GM23338 (cell line): ENCODE measurements around the gene ABCF1. TPM values are rescaled to one million over a fixed set of nuclear protein-coding genes. Genes with fewer than 3 reads are reported as not detected.

Source experiments
- ATAC-seq: fragments of 200-7000 bp; cut with Tn5 transposase; 3 replicates; pipeline ENCODE4 v1.9.1; 2020
- DNase-seq: peaks from one replicate; pipeline ENCODE4 v3.0.0-alpha.2; 2015; ENCODE audit warnings: low spot score
- H2AFZ ChIP-seq: fragments of 200-600 bp; sonication (generic); 2 replicates; pipeline ENCODE4 v1.8.0; 2016; ENCODE audit warnings: antibody characterized with exemption, mild to moderate bottlenecking, moderate library complexity
- H3F3A ChIP-seq: fragments of 200-600 bp; sonication (generic); replicated peaks from 2 replicates; pipeline ENCODE4 v1.8.0; 2017; ENCODE audit warnings: antibody characterized with exemption, mixed run types, low read depth
- H3K27ac ChIP-seq: fragments of 200-600 bp; sonication (generic); 2 replicates; pipeline ENCODE4 v1.6.1; 2016; ENCODE audit warnings: low read depth
- H3K27me3 ChIP-seq: fragments of 200-600 bp; sonication (generic); 2 replicates; pipeline ENCODE4 v1.8.0; 2016; ENCODE audit warnings: mild to moderate bottlenecking, mixed run types, moderate library complexity; ENCODE audit not compliant: insufficient read depth
- H3K36me3 ChIP-seq: fragments of 200-600 bp; sonication (generic); 2 replicates; pipeline ENCODE4 v1.8.0; 2016; ENCODE audit warnings: mild to moderate bottlenecking; ENCODE audit not compliant: insufficient read depth
- H3K4me1 ChIP-seq: fragments of 200-600 bp; sonication (generic); 2 replicates; pipeline ENCODE4 v1.8.0; 2016; ENCODE audit warnings: mild to moderate bottlenecking, moderate library complexity; ENCODE audit not compliant: insufficient read depth
- H3K4me2 ChIP-seq: fragments of 200-600 bp; sonication (generic); 2 replicates; pipeline ENCODE4 v1.7.1; 2017; ENCODE audit warnings: mixed run types
- H3K4me3 ChIP-seq: fragments of 200-600 bp; sonication (generic); 2 replicates; pipeline ENCODE4 v1.6.1; 2016; ENCODE audit warnings: mixed run types
- H3K79me2 ChIP-seq: fragments of 200-600 bp; sonication (generic); replicated peaks from 2 replicates; pipeline ENCODE4 v1.8.0; 2017; ENCODE audit warnings: mild to moderate bottlenecking; ENCODE audit not compliant: insufficient read depth
- H3K9me2 ChIP-seq: fragments of 200-600 bp; sonication (generic); 2 replicates; pipeline ENCODE4 v1.8.0; 2017; ENCODE audit not compliant: insufficient read depth
- H4K20me1 ChIP-seq: fragments of 200-600 bp; sonication (generic); replicated peaks from 2 replicates; pipeline ENCODE4 v1.8.0; 2017; ENCODE audit warnings: mild to moderate bottlenecking; ENCODE audit not compliant: insufficient read depth
- H3K27ac Mint-ChIP-seq: 2 replicates; pipeline ENCODE4 v1.8.0; 2020; ENCODE audit warnings: inconsistent platforms, mild to moderate bottlenecking, moderate library complexity, mixed read lengths
- H3K27me3 Mint-ChIP-seq: 3 replicates; pipeline ENCODE4 v1.8.0; 2022; ENCODE audit warnings: low read depth, mild to moderate bottlenecking, moderate library complexity, mixed read lengths, inconsistent platforms; ENCODE audit not compliant: insufficient read depth, poor library complexity
- H3K36me3 Mint-ChIP-seq: 3 replicates; pipeline ENCODE4 v1.8.0; 2021; ENCODE audit warnings: low read depth, mild to moderate bottlenecking, inconsistent platforms, moderate library complexity, mixed read lengths
- H3K4me1 Mint-ChIP-seq: 3 replicates; pipeline ENCODE4 v1.8.0; 2020; ENCODE audit warnings: mild to moderate bottlenecking, inconsistent platforms, mixed read lengths
- H3K4me3 Mint-ChIP-seq: 3 replicates; pipeline ENCODE4 v1.8.0; 2021; ENCODE audit warnings: moderate library complexity, mild to moderate bottlenecking, inconsistent platforms, mixed read lengths
- H3K9me3 Mint-ChIP-seq: 3 replicates; pipeline ENCODE4 v1.8.0; 2020; ENCODE audit warnings: moderate library complexity, mild to moderate bottlenecking, inconsistent platforms, mixed read lengths
- CREB1 ChIP-seq: fragments of 250-450 bp; sonication (Bioruptor Pico); IDR thresholded peaks from 2 replicates; pipeline ENCODE4 v1.5.0; 2020; ENCODE audit warnings: low read depth, mild to moderate bottlenecking, moderate library complexity
- CTCF ChIP-seq, 2 experiments: fragments of 200-600 bp in 1 of 2; sonication (generic) in 1 of 2; conservative IDR thresholded peaks; 2 replicates each; pipeline versions ENCODE4 v1.5.1 to v1.6.1; 2016 to 2017; ENCODE audit warnings: antibody characterized with exemption in 2 of 2, low read depth in 2 of 2, mild to moderate bottlenecking in 2 of 2, moderate library complexity in 1 of 2
- EZH2 ChIP-seq: fragments of 200-600 bp; sonication (generic); IDR thresholded peaks from one replicate; pipeline ENCODE4 v1.8.0; 2017; ENCODE audit warnings: antibody characterized with exemption, mild to moderate bottlenecking, low read depth; ENCODE audit not compliant: unreplicated experiment
- EZH2phosphoT487 ChIP-seq: fragments of 200-600 bp; sonication (generic); IDR thresholded peaks from one replicate; pipeline ENCODE4 v1.8.1; 2018; ENCODE audit warnings: antibody characterized with exemption; ENCODE audit not compliant: unreplicated experiment
- JUNB ChIP-seq: IDR thresholded peaks from one replicate; pipeline ENCODE4 v1.6.1; 2016; ENCODE audit warnings: antibody characterized with exemption; ENCODE audit not compliant: unreplicated experiment
- NANOG ChIP-seq: IDR thresholded peaks from 2 replicates; pipeline ENCODE4 v1.6.1; 2016; ENCODE audit warnings: antibody characterized with exemption, borderline replicate concordance
- POLR2AphosphoS5 ChIP-seq: IDR thresholded peaks from 2 replicates; pipeline ENCODE4 v1.6.1; 2016; ENCODE audit warnings: antibody characterized with exemption, low read depth
- STAT1 ChIP-seq: IDR thresholded peaks from one replicate; pipeline ENCODE4 v1.6.1; 2016; ENCODE audit warnings: antibody characterized with exemption; ENCODE audit not compliant: unreplicated experiment
- ZNF114 ChIP-seq: fragments of 250-450 bp; sonication (Bioruptor Pico); IDR thresholded peaks from 2 replicates; pipeline ENCODE4 v1.5.0; 2020; ENCODE audit warnings: mild to moderate bottlenecking, moderate library complexity
- ZNF331 ChIP-seq: fragments of 250-450 bp; sonication (Bioruptor Pico); IDR thresholded peaks from 2 replicates; pipeline ENCODE4 v1.5.0; 2020; ENCODE audit warnings: low read depth, mild to moderate bottlenecking, moderate library complexity
- polyA plus RNA-seq: library from polyadenylated mRNA; unstranded; fragments of >200 nt; fragmentation: Nextera tagmentation; extraction: Ambion mirVana; gene quantifications from 2 replicates; pipeline ENCODE4 v1.2.1, GENCODE V29; 2016
- total RNA-seq: library from RNA; depleted of rRNA; stranded (reverse); fragments of >200 nt; shearing (Covaris generic); gene quantifications from 2 replicates; pipeline ENCODE4 v1.2.3, GENCODE V29; 2014
- TF ChIP-seq, protein P1 (sequence below): fragments of 250-450 bp; sonication (Bioruptor Pico); IDR thresholded peaks from 2 replicates; pipeline ENCODE4 v1.5.0; 2020; ENCODE audit warnings: mild to moderate bottlenecking, moderate library complexity
- TF ChIP-seq, protein P2 (sequence below): IDR thresholded peaks from one replicate; pipeline ENCODE4 v1.6.1; 2018; ENCODE audit warnings: antibody characterized with exemption; ENCODE audit not compliant: unreplicated experiment
- TF ChIP-seq, protein P3 (sequence below): IDR thresholded peaks from 2 replicates; pipeline ENCODE4 v1.6.1; 2016; ENCODE audit warnings: antibody characterized with exemption

The ABCF1 gene
- total and polyA plus RNA-seq, 2 experiments from 2014 or later, result 92.6 to 244 TPM

DNA sequence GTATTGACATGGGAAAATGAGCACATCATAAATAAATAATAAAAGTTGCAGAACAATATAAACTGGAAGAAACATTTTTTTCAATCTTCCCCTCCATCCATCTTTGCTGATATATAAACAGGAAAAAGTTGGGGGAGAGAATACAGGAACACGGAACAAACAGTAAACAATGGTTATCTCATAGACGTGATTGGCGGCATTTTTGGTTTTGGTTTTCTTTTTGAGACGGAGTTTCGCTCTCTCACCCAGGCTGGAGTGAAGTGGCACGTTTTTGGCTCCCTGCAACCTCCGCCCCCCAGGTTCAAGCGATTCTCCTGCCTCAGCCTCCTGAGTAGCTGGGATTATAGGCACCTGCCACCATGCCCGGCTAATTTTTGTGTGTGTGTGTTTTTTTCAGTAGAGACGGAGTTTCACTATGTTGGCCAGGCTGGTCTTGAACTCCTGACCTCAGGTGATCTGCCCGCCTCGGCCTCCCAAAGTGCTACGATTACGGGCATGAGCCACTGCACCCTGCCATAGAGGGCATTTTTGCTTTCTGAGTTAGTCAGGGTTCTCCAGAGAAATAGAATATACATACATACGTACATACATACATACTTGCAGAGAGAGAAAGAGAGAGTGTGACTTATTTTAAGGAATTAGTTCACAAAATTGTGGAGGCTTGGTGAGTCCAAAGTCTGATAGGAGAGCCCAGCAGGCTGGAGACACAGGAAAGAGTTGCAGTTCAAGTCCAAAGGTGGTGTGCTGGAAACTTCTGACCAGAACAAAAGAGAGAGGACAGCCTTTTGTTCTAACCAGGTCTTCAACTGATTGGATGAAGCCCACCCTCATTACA is 37.6 kb upstream of the ABCF1 start:
- H3K27me3 ChIP-seq, result no peaks in the 10 kb centered on the region
- no peak for DNase-seq
- no peak overlapping the region for H3K27ac ChIP-seq
- no peaks in the 10 kb centered on the region for H3K79me2 ChIP-seq
- no peaks in the 10 kb centered on the region for H4K20me1 ChIP-seq
- no peak overlapping the region for H2AFZ ChIP-seq
- H3K9me2 ChIP-seq, result no peaks in the 10 kb centered on the region
- H3K27me3 Mint-ChIP-seq, result peaks cover 4% of the 10 kb centered on the region
- H3K4me3 ChIP-seq, result no peak overlapping the region
- no peaks in the 10 kb centered on the region for H3K4me1 Mint-ChIP-seq
- H3K4me2 ChIP-seq, result no peak overlapping the region
- no peak overlapping the region for H3K27ac Mint-ChIP-seq
- ATAC-seq, result no peak
- H3K4me3 Mint-ChIP-seq, result no peak overlapping the region
- H3K4me1 ChIP-seq, result no peaks in the 10 kb centered on the region
- H3K9me3 Mint-ChIP-seq, result no peaks in the 10 kb centered on the region
- no peaks in the 10 kb centered on the region for H3K36me3 Mint-ChIP-seq
- no peaks in the 10 kb centered on the region for H3F3A ChIP-seq
- H3K36me3 ChIP-seq, result no peaks in the 10 kb centered on the region
- TF ChIP-seq, protein P1, sequence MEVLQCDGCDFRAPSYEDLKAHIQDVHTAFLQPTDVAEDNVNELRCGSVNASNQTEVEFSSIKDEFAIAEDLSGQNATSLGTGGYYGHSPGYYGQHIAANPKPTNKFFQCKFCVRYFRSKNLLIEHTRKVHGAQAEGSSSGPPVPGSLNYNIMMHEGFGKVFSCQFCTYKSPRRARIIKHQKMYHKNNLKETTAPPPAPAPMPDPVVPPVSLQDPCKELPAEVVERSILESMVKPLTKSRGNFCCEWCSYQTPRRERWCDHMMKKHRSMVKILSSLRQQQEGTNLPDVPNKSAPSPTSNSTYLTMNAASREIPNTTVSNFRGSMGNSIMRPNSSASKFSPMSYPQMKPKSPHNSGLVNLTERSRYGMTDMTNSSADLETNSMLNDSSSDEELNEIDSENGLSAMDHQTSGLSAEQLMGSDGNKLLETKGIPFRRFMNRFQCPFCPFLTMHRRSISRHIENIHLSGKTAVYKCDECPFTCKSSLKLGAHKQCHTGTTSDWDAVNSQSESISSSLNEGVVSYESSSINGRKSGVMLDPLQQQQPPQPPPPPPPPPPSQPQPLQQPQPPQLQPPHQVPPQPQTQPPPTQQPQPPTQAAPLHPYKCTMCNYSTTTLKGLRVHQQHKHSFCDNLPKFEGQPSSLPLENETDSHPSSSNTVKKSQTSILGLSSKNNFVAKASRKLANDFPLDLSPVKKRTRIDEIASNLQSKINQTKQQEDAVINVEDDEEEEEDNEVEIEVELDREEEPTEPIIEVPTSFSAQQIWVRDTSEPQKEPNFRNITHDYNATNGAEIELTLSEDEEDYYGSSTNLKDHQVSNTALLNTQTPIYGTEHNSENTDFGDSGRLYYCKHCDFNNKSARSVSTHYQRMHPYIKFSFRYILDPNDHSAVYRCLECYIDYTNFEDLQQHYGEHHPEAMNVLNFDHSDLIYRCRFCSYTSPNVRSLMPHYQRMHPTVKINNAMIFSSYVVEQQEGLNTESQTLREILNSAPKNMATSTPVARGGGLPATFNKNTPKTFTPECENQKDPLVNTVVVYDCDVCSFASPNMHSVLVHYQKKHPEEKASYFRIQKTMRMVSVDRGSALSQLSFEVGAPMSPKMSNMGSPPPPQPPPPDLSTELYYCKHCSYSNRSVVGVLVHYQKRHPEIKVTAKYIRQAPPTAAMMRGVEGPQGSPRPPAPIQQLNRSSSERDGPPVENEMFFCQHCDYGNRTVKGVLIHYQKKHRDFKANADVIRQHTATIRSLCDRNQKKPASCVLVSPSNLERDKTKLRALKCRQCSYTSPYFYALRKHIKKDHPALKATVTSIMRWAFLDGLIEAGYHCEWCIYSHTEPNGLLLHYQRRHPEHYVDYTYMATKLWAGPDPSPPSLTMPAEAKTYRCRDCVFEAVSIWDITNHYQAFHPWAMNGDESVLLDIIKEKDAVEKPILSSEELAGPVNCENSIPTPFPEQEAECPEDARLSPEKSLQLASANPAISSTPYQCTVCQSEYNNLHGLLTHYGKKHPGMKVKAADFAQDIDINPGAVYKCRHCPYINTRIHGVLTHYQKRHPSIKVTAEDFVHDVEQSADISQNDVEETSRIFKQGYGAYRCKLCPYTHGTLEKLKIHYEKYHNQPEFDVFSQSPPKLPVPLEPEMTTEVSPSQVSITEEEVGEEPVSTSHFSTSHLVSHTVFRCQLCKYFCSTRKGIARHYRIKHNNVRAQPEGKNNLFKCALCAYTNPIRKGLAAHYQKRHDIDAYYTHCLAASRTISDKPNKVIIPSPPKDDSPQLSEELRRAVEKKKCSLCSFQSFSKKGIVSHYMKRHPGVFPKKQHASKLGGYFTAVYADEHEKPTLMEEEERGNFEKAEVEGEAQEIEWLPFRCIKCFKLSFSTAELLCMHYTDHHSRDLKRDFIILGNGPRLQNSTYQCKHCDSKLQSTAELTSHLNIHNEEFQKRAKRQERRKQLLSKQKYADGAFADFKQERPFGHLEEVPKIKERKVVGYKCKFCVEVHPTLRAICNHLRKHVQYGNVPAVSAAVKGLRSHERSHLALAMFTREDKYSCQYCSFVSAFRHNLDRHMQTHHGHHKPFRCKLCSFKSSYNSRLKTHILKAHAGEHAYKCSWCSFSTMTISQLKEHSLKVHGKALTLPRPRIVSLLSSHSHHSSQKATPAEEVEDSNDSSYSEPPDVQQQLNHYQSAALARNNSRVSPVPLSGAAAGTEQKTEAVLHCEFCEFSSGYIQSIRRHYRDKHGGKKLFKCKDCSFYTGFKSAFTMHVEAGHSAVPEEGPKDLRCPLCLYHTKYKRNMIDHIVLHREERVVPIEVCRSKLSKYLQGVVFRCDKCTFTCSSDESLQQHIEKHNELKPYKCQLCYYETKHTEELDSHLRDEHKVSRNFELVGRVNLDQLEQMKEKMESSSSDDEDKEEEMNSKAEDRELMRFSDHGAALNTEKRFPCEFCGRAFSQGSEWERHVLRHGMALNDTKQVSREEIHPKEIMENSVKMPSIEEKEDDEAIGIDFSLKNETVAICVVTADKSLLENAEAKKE (CRISPR knock-in tag), result no peak
- TF ChIP-seq, protein P2, sequence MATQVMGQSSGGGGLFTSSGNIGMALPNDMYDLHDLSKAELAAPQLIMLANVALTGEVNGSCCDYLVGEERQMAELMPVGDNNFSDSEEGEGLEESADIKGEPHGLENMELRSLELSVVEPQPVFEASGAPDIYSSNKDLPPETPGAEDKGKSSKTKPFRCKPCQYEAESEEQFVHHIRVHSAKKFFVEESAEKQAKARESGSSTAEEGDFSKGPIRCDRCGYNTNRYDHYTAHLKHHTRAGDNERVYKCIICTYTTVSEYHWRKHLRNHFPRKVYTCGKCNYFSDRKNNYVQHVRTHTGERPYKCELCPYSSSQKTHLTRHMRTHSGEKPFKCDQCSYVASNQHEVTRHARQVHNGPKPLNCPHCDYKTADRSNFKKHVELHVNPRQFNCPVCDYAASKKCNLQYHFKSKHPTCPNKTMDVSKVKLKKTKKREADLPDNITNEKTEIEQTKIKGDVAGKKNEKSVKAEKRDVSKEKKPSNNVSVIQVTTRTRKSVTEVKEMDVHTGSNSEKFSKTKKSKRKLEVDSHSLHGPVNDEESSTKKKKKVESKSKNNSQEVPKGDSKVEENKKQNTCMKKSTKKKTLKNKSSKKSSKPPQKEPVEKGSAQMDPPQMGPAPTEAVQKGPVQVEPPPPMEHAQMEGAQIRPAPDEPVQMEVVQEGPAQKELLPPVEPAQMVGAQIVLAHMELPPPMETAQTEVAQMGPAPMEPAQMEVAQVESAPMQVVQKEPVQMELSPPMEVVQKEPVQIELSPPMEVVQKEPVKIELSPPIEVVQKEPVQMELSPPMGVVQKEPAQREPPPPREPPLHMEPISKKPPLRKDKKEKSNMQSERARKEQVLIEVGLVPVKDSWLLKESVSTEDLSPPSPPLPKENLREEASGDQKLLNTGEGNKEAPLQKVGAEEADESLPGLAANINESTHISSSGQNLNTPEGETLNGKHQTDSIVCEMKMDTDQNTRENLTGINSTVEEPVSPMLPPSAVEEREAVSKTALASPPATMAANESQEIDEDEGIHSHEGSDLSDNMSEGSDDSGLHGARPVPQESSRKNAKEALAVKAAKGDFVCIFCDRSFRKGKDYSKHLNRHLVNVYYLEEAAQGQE, result no peak
- TF ChIP-seq JUNB (no peak), CTCF (conservative IDR thresholded peaks at IDR 0.05; ENCODE audit: low read depth in 2 of 2) (no peak), ZNF331 (CRISPR knock-in tag) (no peak), ZNF114 (CRISPR knock-in tag) (no peak), POLR2AphosphoS5 (no peak), EZH2 (no peak), NANOG (no peak), EZH2phosphoT487 (no peak), STAT1 (no peak), CREB1 (CRISPR knock-in tag) (no peak)
- TF ChIP-seq, protein P3, sequence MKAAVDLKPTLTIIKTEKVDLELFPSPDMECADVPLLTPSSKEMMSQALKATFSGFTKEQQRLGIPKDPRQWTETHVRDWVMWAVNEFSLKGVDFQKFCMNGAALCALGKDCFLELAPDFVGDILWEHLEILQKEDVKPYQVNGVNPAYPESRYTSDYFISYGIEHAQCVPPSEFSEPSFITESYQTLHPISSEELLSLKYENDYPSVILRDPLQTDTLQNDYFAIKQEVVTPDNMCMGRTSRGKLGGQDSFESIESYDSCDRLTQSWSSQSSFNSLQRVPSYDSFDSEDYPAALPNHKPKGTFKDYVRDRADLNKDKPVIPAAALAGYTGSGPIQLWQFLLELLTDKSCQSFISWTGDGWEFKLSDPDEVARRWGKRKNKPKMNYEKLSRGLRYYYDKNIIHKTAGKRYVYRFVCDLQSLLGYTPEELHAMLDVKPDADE, result no peak
